ENCODE data around the gene GIT1. TPM values are rescaled to one million over a fixed set of nuclear protein-coding genes. Genes with fewer than 3 reads are reported as not detected.

The GIT1 gene
- total RNA-seq, 1 donor from 2014 or later = 96.5 TPM

GRCh38 chr17:29577001-29577370 lies 12.5 kb downstream of the GIT1 start:
- Mint-ChIP-seq H3K27ac (ENCODE audit: unreplicated experiment) (no peak overlapping the region), H3K4me3 (no peak overlapping the region), H3K27me3 (ENCODE audit: low read depth) (no peaks in the 10 kb centered on the region), H3K36me3 (ENCODE audit: low read depth) (peaks cover 3% of the 10 kb centered on the region), H3K9me3 (no peaks in the 10 kb centered on the region), H3K4me1 (peaks cover 11% of the 10 kb centered on the region)
- DNase-seq (ENCODE audit: low read depth, low spot score) = no peak
- TF ChIP-seq CTCF (conservative IDR thresholded peaks at IDR 0.05) = no peak

- Mint-ChIP-seq H3K27me3 (ENCODE audit: low read depth) (no peaks in the 10 kb centered on the region), H3K9me3 (no peaks in the 10 kb centered on the region), H3K27ac (ENCODE audit: unreplicated experiment) (no peak overlapping the region), H3K36me3 (ENCODE audit: low read depth) (peaks cover 3% of the 10 kb centered on the region), H3K4me3 (no peak overlapping the region), H3K4me1 (peaks cover 11% of the 10 kb centered on the region)
- no peak for DNase-seq (ENCODE audit: low read depth, low spot score)
- no peak for TF ChIP-seq CTCF (conservative IDR thresholded peaks at IDR 0.05)
Measured at GRCh38 chr17:29576214-29577000, 13.0 kb downstream of the GIT1 start.

GRCh38 chr17:29575511-29576213 lies 13.8 kb downstream of the GIT1 start:
- peaks cover 3% of the 10 kb centered on the region for H3K36me3 Mint-ChIP-seq (ENCODE audit: low read depth)
- H3K27me3 Mint-ChIP-seq (ENCODE audit: low read depth) = peaks cover under 1% of the 10 kb centered on the region

GRCh38 chr17:29574732-29575510 lies 14.5 kb downstream of the GIT1 start:
- no peaks in the 10 kb centered on the region for H3K9me3 Mint-ChIP-seq
- no peak for DNase-seq (ENCODE audit: low read depth, low spot score)
- no peak for TF ChIP-seq CTCF (conservative IDR thresholded peaks at IDR 0.05)
- H3K36me3 Mint-ChIP-seq (ENCODE audit: low read depth) = no peaks in the 10 kb centered on the region
- H3K27ac Mint-ChIP-seq (ENCODE audit: unreplicated experiment) = peak overlapping the region; percentile 45
- peaks cover 14% of the 10 kb centered on the region for H3K4me1 Mint-ChIP-seq
- H3K27me3 Mint-ChIP-seq (ENCODE audit: low read depth) = peaks cover 2% of the 10 kb centered on the region
- peak overlapping the region; percentile 62 for H3K4me3 Mint-ChIP-seq

More at GRCh38 chr17:29575511-29576213, 13.8 kb downstream of the GIT1 start:
- Mint-ChIP-seq H3K4me3 (peak overlapping the region; percentile 62), H3K4me1 (peaks cover 18% of the 10 kb centered on the region), H3K27ac (ENCODE audit: unreplicated experiment) (no peak overlapping the region), H3K9me3 (no peaks in the 10 kb centered on the region)
- no peak for TF ChIP-seq CTCF (conservative IDR thresholded peaks at IDR 0.05)
- no peak for DNase-seq (ENCODE audit: low read depth, low spot score)

GRCh38 chr17:29573871-29574731 lies 15.3 kb downstream of the GIT1 start:
- no peaks in the 10 kb centered on the region for H3K9me3 Mint-ChIP-seq
- H3K27me3 Mint-ChIP-seq (ENCODE audit: low read depth) = peaks cover 5% of the 10 kb centered on the region
- H3K4me3 Mint-ChIP-seq = peak overlapping the region; percentile 62
- peaks cover 17% of the 10 kb centered on the region for H3K4me1 Mint-ChIP-seq
- no peak for DNase-seq (ENCODE audit: low read depth, low spot score)
- no peak for TF ChIP-seq CTCF (conservative IDR thresholded peaks at IDR 0.05)
- H3K27ac Mint-ChIP-seq (ENCODE audit: unreplicated experiment) = no peak overlapping the region
- H3K36me3 Mint-ChIP-seq (ENCODE audit: low read depth) = no peaks in the 10 kb centered on the region
